HG02884 (cell line): Measurements from ENCODE around the gene GRSF1.

ENCODE experiments used
- ATAC-seq: cut with Tn5 transposase; IDR thresholded peaks from one replicate; pipeline ENCODE4 v1.9.1; 2021; ENCODE audit warnings: mild to moderate bottlenecking, moderate library complexity; ENCODE audit not compliant: unreplicated experiment

Gene GRSF1

GRCh38 chr4:70768301-70768948, 71.3 kb downstream of the GRSF1 start:
- ATAC-seq = no peak
